ENCODE data around the gene ATP11A.

- TF ChIP-seq BRF1 (IDR thresholded peaks at IDR 0.05; ENCODE audit: borderline replicate concordance, extremely low read depth, insufficient read length) (no peak), CREM (IDR thresholded peaks at IDR 0.05; ENCODE audit: low read depth) (no peak), CTCF (IDR thresholded peaks at IDR 0.05 in 2 of 3, conservative IDR thresholded peaks at IDR 0.05 in 1 of 3; ENCODE audit: insufficient read depth in 2 of 3, low read depth in 1 of 3, low read length in 3 of 3) (no peak), ZKSCAN8 (CRISPR knock-in tag; IDR thresholded peaks at IDR 0.05) (no peak), RCOR1 (IDR thresholded peaks at IDR 0.05; ENCODE audit: borderline replicate concordance in 1 of 2, low read depth in 2 of 2, low read length in 2 of 2) (no peak), ELF4 (CRISPR knock-in tag; IDR thresholded peaks at IDR 0.05) (no peak)
Observed at GRCh38 chr13:112781287-112781686, 91.4 kb downstream of the ATP11A start.
